H1 (cell line): ENCODE data around the gene ATP8B3.

Source experiments
- CREB1 ChIP-seq: IDR thresholded peaks from 2 replicates; pipeline ENCODE4 v1.6.1; 2012; ENCODE audit warnings: inconsistent platforms
- CTCF ChIP-seq, 3 experiments: IDR thresholded peaks; 1 replicate in 2 of 3; 2 replicates in 1 of 3; pipeline versions ENCODE4 v1.5.1 to v1.6.1; 2011; ENCODE audit warnings: low read length in 3 of 3, mild to moderate bottlenecking in 3 of 3, inconsistent platforms in 2 of 3, low read depth in 1 of 3, moderate library complexity in 1 of 3; ENCODE audit not compliant: insufficient read depth in 1 of 3; ENCODE audit errors: control extremely low read depth in 1 of 3
- EP300 ChIP-seq, 2 experiments: IDR thresholded peaks; 1 replicate in 1 of 2; 2 replicates in 1 of 2; pipeline ENCODE4 v1.6.1; 2011 to 2012; ENCODE audit warnings: low read depth in 2 of 2, low read length in 2 of 2, mild to moderate bottlenecking in 2 of 2, borderline replicate concordance in 1 of 2, inconsistent platforms in 1 of 2, moderate library complexity in 1 of 2
- EZH2 ChIP-seq: fragments of 200-600 bp; sonication (generic); IDR thresholded peaks from 2 replicates; pipeline ENCODE4 v1.7.1; 2012; ENCODE audit warnings: low read depth, mild to moderate bottlenecking, moderate library complexity, low read length, inconsistent platforms; ENCODE audit not compliant: severe bottlenecking
- GTF2F1 ChIP-seq: IDR thresholded peaks from 2 replicates; pipeline ENCODE4 v1.6.1; 2012; ENCODE audit warnings: low read depth, low read length, improper control_type of control experiment, borderline replicate concordance
- HDAC2 ChIP-seq, 2 experiments: fragments of 300-600 bp in 1 of 2; sonication (generic) in 1 of 2; IDR thresholded peaks; 2 replicates each; pipeline ENCODE4 v1.6.1; 2011 to 2012; ENCODE audit warnings: low read depth in 2 of 2, low read length in 2 of 2, mild to moderate bottlenecking in 2 of 2, moderate library complexity in 2 of 2, borderline replicate concordance in 1 of 2, inconsistent platforms in 1 of 2
- POLR2A ChIP-seq, 2 experiments: IDR thresholded peaks; 1 replicate in 1 of 2; 2 replicates in 1 of 2; pipeline ENCODE4 v1.6.1; 2011; ENCODE audit warnings: low read depth in 2 of 2, low read length in 2 of 2, mild to moderate bottlenecking in 2 of 2; ENCODE audit errors: control extremely low read depth in 1 of 2
- SP2 ChIP-seq: IDR thresholded peaks from 2 replicates; pipeline ENCODE4 v1.6.1; 2012; ENCODE audit warnings: mild to moderate bottlenecking, low read length, inconsistent platforms
- SUZ12 ChIP-seq: fragments of 200-600 bp; sonication (generic); IDR thresholded peaks from 2 replicates; pipeline ENCODE4 v1.6.1; 2012; ENCODE audit warnings: mild to moderate bottlenecking, inconsistent platforms, low read length, moderate library complexity, mixed read lengths
- YY1 ChIP-seq: IDR thresholded peaks from 2 replicates; pipeline ENCODE4 v1.6.1; 2011; ENCODE audit warnings: low read depth, mild to moderate bottlenecking, low read length
- ZNF274 ChIP-seq: IDR thresholded peaks from 2 replicates; pipeline ENCODE4 v1.7.0; 2012; ENCODE audit warnings: low read length, borderline replicate concordance; ENCODE audit errors: extremely low read depth

- no peak for TF ChIP-seq SUZ12
- no peak for TF ChIP-seq EP300 (IDR thresholded peaks at IDR 0.05; ENCODE audit: borderline replicate concordance in 1 of 2, low read depth in 2 of 2, low read length in 2 of 2)
- TF ChIP-seq CTCF (IDR thresholded peaks at IDR 0.05; ENCODE audit: control extremely low read depth in 1 of 3, insufficient read depth in 1 of 3, low read depth in 1 of 3, low read length in 3 of 3): no peak
- TF ChIP-seq YY1: no peak
- no peak for TF ChIP-seq HDAC2 (IDR thresholded peaks at IDR 0.05; ENCODE audit: borderline replicate concordance in 1 of 2, low read depth in 2 of 2, low read length in 2 of 2)
- no peak for TF ChIP-seq SP2
- TF ChIP-seq ZNF274: no peak
- TF ChIP-seq GTF2F1: no peak
- no peak for TF ChIP-seq EZH2
- TF ChIP-seq POLR2A (IDR thresholded peaks at IDR 0.05; ENCODE audit: control extremely low read depth in 1 of 2, low read depth in 2 of 2, low read length in 2 of 2): no peak
- no peak for TF ChIP-seq CREB1
Measured at GRCh38 chr19:1860821-1861598, 48.9 kb upstream of the ATP8B3 start.
